H9 (cell line): Measurements from ENCODE around the gene GDPGP1. TPM values are rescaled to one million over a fixed set of nuclear protein-coding genes. Genes with fewer than 3 reads are reported as not detected.

Source experiments
- DNase-seq: peaks from one replicate; pipeline ENCODE4 v3.0.0-alpha.2; 2017
- H2AFZ ChIP-seq: one replicate; pipeline ENCODE4 v1.6.1; 2013; ENCODE audit warnings: mild to moderate bottlenecking, low read length, control low read depth, moderate library complexity
- H2AK5ac ChIP-seq: 2 replicates; pipeline ENCODE4 v1.6.1; 2013; ENCODE audit warnings: low read length, control low read depth, mixed read lengths; ENCODE audit not compliant: insufficient read length
- H2BK120ac ChIP-seq: one replicate; pipeline ENCODE4 v1.6.1; 2013; ENCODE audit warnings: low read depth, mild to moderate bottlenecking, low read length, control low read depth, inconsistent platforms; ENCODE audit not compliant: poor library complexity, severe bottlenecking
- H2BK12ac ChIP-seq: 2 replicates; pipeline ENCODE4 v1.6.1; 2013; ENCODE audit warnings: low read length, control low read depth, mixed read lengths, low read depth; ENCODE audit not compliant: insufficient read length
- H2BK15ac ChIP-seq: 2 replicates; pipeline ENCODE4 v1.6.1; 2013; ENCODE audit warnings: low read depth, low read length, control low read depth
- H2BK20ac ChIP-seq: one replicate; pipeline ENCODE4 v1.6.1; 2013; ENCODE audit warnings: low read depth, mild to moderate bottlenecking, low read length, control low read depth, inconsistent platforms; ENCODE audit not compliant: poor library complexity, severe bottlenecking
- H2BK5ac ChIP-seq: 2 replicates; pipeline ENCODE4 v1.6.1; 2013; ENCODE audit warnings: low read length, control low read depth, mixed read lengths; ENCODE audit not compliant: insufficient read length
- H3K14ac ChIP-seq: 2 replicates; pipeline ENCODE4 v1.6.1; 2013; ENCODE audit warnings: low read length, control low read depth; ENCODE audit not compliant: insufficient read depth
- H3K18ac ChIP-seq: 2 replicates; pipeline ENCODE4 v1.6.1; 2013; ENCODE audit warnings: low read depth, mild to moderate bottlenecking, mixed read lengths, low read length, control low read depth; ENCODE audit not compliant: insufficient read length
- H3K23ac ChIP-seq: 2 replicates; pipeline ENCODE4 v1.6.1; 2013; ENCODE audit warnings: low read length, control low read depth, mixed read lengths, low read depth; ENCODE audit not compliant: insufficient read length
- H3K23me2 ChIP-seq: 2 replicates; pipeline ENCODE4 v1.6.1; 2013; ENCODE audit warnings: low read depth, mild to moderate bottlenecking, mixed read lengths, low read length, control low read depth; ENCODE audit not compliant: insufficient read length, poor library complexity, severe bottlenecking
- H3K27ac ChIP-seq: 2 replicates; pipeline ENCODE4 v1.5.1; 2013; ENCODE audit warnings: low read length, control low read depth, mixed read lengths, low read depth; ENCODE audit not compliant: insufficient read length
- H3K27me3 ChIP-seq: 2 replicates; pipeline ENCODE4 v1.6.1; 2013; ENCODE audit warnings: low read length, control low read depth, inconsistent platforms; ENCODE audit not compliant: insufficient read depth
- H3K4ac ChIP-seq: 2 replicates; pipeline ENCODE4 v1.6.1; 2013; ENCODE audit warnings: low read depth, mild to moderate bottlenecking, control low read depth, inconsistent platforms, low read length, moderate library complexity
- H3K4me1 ChIP-seq: 2 replicates; pipeline ENCODE4 v1.6.1; 2013; ENCODE audit warnings: low read length, control low read depth, inconsistent platforms; ENCODE audit not compliant: insufficient read depth
- H3K4me2 ChIP-seq: 2 replicates; pipeline ENCODE4 v1.6.1; 2013; ENCODE audit warnings: low read length, control low read depth, mixed read lengths; ENCODE audit not compliant: insufficient read length, insufficient read depth
- H3K56ac ChIP-seq: 2 replicates; pipeline ENCODE4 v1.6.1; 2013; ENCODE audit warnings: low read depth, mild to moderate bottlenecking, mixed read lengths, low read length, control low read depth; ENCODE audit not compliant: insufficient read length
- H3K79me1 ChIP-seq: 2 replicates; pipeline ENCODE4 v1.6.1; 2013; ENCODE audit warnings: low read depth, mild to moderate bottlenecking, moderate library complexity, low read length, control low read depth, inconsistent platforms; ENCODE audit not compliant: insufficient read depth, poor library complexity, severe bottlenecking
- H3K79me2 ChIP-seq: 2 replicates; pipeline ENCODE4 v1.6.1; 2013; ENCODE audit warnings: low read length, control low read depth, inconsistent platforms; ENCODE audit not compliant: insufficient read depth
- H3K9ac ChIP-seq: 2 replicates; pipeline ENCODE4 v1.6.1; 2013; ENCODE audit warnings: low read length, control low read depth, mixed read lengths; ENCODE audit not compliant: insufficient read length; ENCODE audit errors: extremely low read depth
- H3K9me3 ChIP-seq: one replicate; pipeline ENCODE4 v1.6.1; 2013; ENCODE audit warnings: low read depth, low read length, inconsistent platforms; ENCODE audit not compliant: control insufficient read depth
- H3T11ph ChIP-seq: one replicate; pipeline ENCODE4 v1.6.1; 2013; ENCODE audit warnings: mild to moderate bottlenecking, low read length, control low read depth, inconsistent platforms
- H4K20me1 ChIP-seq: one replicate; pipeline ENCODE4 v1.6.1; 2013; ENCODE audit not compliant: control insufficient read depth, insufficient read length, insufficient read depth
- H4K5ac ChIP-seq: 2 replicates; pipeline ENCODE4 v1.6.1; 2013; ENCODE audit warnings: low read depth, mild to moderate bottlenecking, mixed read lengths, low read length, control low read depth; ENCODE audit not compliant: insufficient read length
- H4K8ac ChIP-seq: replicated peaks from 2 replicates; pipeline ENCODE4 v1.6.1; 2013; ENCODE audit warnings: low read length, control low read depth, mixed read lengths, low read depth; ENCODE audit not compliant: insufficient read length
- H4K91ac ChIP-seq: 2 replicates; pipeline ENCODE4 v1.6.1; 2013; ENCODE audit warnings: low read depth, mild to moderate bottlenecking, moderate library complexity, mixed read lengths, low read length, control low read depth; ENCODE audit not compliant: insufficient read length
- H3K27ac Mint-ChIP-seq, 3 experiments: 2 replicates in 2 of 3; 3 replicates in 1 of 3; pipeline ENCODE4 v1.8.0; 2020 to 2021; ENCODE audit warnings: mixed read lengths in 3 of 3, mild to moderate bottlenecking in 1 of 3, moderate library complexity in 1 of 3
- H3K27me3 Mint-ChIP-seq: 2 replicates; pipeline ENCODE4 v1.8.0; 2021; ENCODE audit warnings: low read depth, mild to moderate bottlenecking, moderate library complexity, mixed read lengths
- H3K36me3 Mint-ChIP-seq, 3 experiments: 2 replicates in 2 of 3; 3 replicates in 1 of 3; pipeline ENCODE4 v1.8.0; 2020 to 2021; ENCODE audit warnings: low read depth in 3 of 3, mixed read lengths in 3 of 3; ENCODE audit not compliant: insufficient read depth in 1 of 3
- H3K4me1 Mint-ChIP-seq, 2 experiments: 2 replicates each; pipeline ENCODE4 v1.8.0; 2020; ENCODE audit warnings: mixed read lengths in 2 of 2
- H3K4me3 Mint-ChIP-seq, 2 experiments: 2 replicates in 1 of 2; 3 replicates in 1 of 2; pipeline ENCODE4 v1.8.0; 2020 to 2021; ENCODE audit warnings: mild to moderate bottlenecking in 2 of 2, mixed read lengths in 2 of 2, moderate library complexity in 1 of 2
- H3K9me3 Mint-ChIP-seq, 2 experiments: 2 replicates in 1 of 2; 3 replicates in 1 of 2; pipeline ENCODE4 v1.8.0; 2020; ENCODE audit warnings: mild to moderate bottlenecking in 2 of 2, mixed read lengths in 2 of 2, moderate library complexity in 1 of 2
- WGBS: extraction: QIAGEN DNeasy Blood & Tissue Kit; methylation state at CpG from one replicate; pipeline ENCODE4 v1.1.7; 2013; ENCODE audit warnings: missing lambda C conversion rate, low lambda C conversion rate, mixed read lengths; ENCODE audit not compliant: insufficient read length; ENCODE audit errors: extremely low coverage; 5-methylcytosine and 5-hydroxymethylcytosine counted together
- total RNA-seq: library from RNA; stranded (reverse); gene quantifications from 2 replicates; pipeline ENCODE4 v1.2.1, GENCODE V29; 2021
- TF ChIP-seq, protein P1 (sequence below): fragments of 200-600 bp; sonication (generic); conservative IDR thresholded peaks from 3 replicates; pipeline ENCODE4 v1.8.0; 2021; ENCODE audit warnings: antibody characterized with exemption, mild to moderate bottlenecking

The GDPGP1 gene
- total RNA-seq, 1 experiment from 2014 or later = 6.7 TPM

DNA sequence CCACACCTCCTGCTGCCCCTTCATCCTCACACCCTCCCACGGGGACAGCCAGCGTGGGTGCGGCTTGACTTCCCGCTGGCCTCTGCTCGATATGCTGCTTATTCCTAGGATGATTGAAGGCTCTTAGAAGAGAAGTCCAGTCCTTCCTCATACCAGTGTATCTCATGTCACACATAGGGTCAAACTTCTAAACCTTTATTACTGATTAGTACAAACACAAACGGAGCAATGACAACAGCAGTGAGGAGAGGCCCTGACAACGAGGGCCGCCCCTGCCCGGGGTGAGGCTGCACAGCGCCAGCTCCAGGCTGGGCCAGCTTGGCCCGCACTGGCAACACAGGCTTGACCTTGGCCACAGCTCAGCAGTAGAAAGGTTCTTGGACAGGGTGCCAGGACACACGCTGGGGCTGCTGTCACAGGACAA, 3.9 kb upstream of the GDPGP1 start:
- Histone ChIP-seq H2BK15ac (no peak overlapping the region), H2BK120ac (no peak overlapping the region), H4K91ac (no peak overlapping the region), H2BK12ac (no peak overlapping the region), H2AK5ac (no peak overlapping the region), H3K4me2 (no peak overlapping the region), H3K14ac (no peak overlapping the region), H3K27ac (no peak overlapping the region), H4K5ac (no peak overlapping the region), H3K79me2 (no peaks in the 10 kb centered on the region), H3K9me3 (no peaks in the 10 kb centered on the region), H3K18ac (no peak overlapping the region), H3K23ac (no peak overlapping the region), H4K8ac (no peak overlapping the region), H3K79me1 (no peaks in the 10 kb centered on the region), H2BK20ac (no peak overlapping the region), H3K27me3 (no peaks in the 10 kb centered on the region), H2AFZ (no peak overlapping the region), H3K4ac (no peak overlapping the region), H3K56ac (no peak overlapping the region), H3K9ac (no peak overlapping the region), H3T11ph (no peak overlapping the region), H3K4me1 (no peaks in the 10 kb centered on the region; the same call in 1 of the 2 replicates), H2BK5ac (no peak overlapping the region), H3K23me2 (peaks cover 12% of the 10 kb centered on the region), H4K20me1 (no peaks in the 10 kb centered on the region)
- Mint-ChIP-seq H3K27ac (no peak overlapping the region; a peak in 1 of 7 replicates), H3K27me3 (peaks cover 1% of the 10 kb centered on the region; the same call in 1 of the 2 replicates), H3K9me3 (no peaks in the 10 kb centered on the region), H3K4me3 (no peak overlapping the region), H3K36me3 (peaks cover 18 to 50% (median 37%) of the 10 kb centered on the region in 3 experiments), H3K4me1 (peaks cover 15 to 16% of the 10 kb centered on the region in 2 experiments)
- no CpG with 5 or more reads among the region's 12 CpGs for WGBS
- TF ChIP-seq, protein P1, sequence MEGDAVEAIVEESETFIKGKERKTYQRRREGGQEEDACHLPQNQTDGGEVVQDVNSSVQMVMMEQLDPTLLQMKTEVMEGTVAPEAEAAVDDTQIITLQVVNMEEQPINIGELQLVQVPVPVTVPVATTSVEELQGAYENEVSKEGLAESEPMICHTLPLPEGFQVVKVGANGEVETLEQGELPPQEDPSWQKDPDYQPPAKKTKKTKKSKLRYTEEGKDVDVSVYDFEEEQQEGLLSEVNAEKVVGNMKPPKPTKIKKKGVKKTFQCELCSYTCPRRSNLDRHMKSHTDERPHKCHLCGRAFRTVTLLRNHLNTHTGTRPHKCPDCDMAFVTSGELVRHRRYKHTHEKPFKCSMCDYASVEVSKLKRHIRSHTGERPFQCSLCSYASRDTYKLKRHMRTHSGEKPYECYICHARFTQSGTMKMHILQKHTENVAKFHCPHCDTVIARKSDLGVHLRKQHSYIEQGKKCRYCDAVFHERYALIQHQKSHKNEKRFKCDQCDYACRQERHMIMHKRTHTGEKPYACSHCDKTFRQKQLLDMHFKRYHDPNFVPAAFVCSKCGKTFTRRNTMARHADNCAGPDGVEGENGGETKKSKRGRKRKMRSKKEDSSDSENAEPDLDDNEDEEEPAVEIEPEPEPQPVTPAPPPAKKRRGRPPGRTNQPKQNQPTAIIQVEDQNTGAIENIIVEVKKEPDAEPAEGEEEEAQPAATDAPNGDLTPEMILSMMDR = no peak
- no peak for DNase-seq
